Measurements from ENCODE around the gene PCBD2. TPM values are rescaled to one million over a fixed set of nuclear protein-coding genes. Genes with fewer than 3 reads are reported as not detected.
"Not testable (repeated sequence)": the region's sequence is repeated elsewhere in the genome, so short reads cannot be mapped to it uniquely, and the experiment has no call there.

The PCBD2 gene
- total and polyA plus RNA-seq, 2 experiments from 2014 or later: 8.7 to 16.0 TPM

DNA sequence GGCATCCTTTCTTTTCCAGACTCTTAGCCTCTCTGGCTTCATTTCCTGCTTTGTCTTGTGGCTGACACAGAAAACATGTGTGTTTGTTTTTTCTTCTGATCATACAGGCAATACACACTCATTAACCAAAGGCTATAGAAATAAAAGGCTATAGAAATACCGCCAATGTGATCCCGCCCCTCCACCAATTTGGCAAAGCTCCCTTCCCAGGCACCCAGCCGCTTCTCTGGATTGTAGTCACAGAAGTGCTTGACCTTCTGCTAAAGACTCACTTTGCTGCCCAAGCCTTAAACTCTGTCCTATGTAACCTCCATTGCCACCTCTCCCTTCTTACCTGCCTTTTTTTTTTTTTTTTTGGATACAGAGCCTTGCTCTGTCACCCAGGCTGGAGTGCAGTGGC is 25.5 kb upstream of the PCBD2 start:
- Histone ChIP-seq H2AFZ (no peak overlapping the region), H3K79me2 (replicated peaks; ENCODE audit: insufficient read depth) (peaks cover 27% of the 10 kb centered on the region), H3K9me2 (ENCODE audit: insufficient read depth) (no peaks in the 10 kb centered on the region), H3K4me1 (ENCODE audit: insufficient read depth) (peaks cover 4% of the 10 kb centered on the region; the same call in 1 of the 2 replicates), H3K4me2 (no peak overlapping the region), H3K27ac (ENCODE audit: low read depth) (no peak overlapping the region), H3K4me3 (no peak overlapping the region), H3F3A (replicated peaks; ENCODE audit: low read depth) (0 out of 2 replicates have a peak, but pooled peaks cover 6% of the 10 kb centered on the region), H3K27me3 (ENCODE audit: insufficient read depth) (no peaks in the 10 kb centered on the region), H3K36me3 (ENCODE audit: insufficient read depth) (no peaks in the 10 kb centered on the region), H4K20me1 (replicated peaks; ENCODE audit: insufficient read depth) (no peaks in the 10 kb centered on the region)
- H3K4me1 Mint-ChIP-seq: peaks cover 11% of the 10 kb centered on the region
- TF ChIP-seq EZH2phosphoT487 (IDR thresholded peaks at IDR 0.05; ENCODE audit: unreplicated experiment) (no peak), ETS1 (IDR thresholded peaks at IDR 0.05) (no peak)
- H3K36me3 Mint-ChIP-seq (ENCODE audit: low read depth): peaks cover 5% of the 10 kb centered on the region
- no peak overlapping the region for H3K4me3 Mint-ChIP-seq
- peak overlapping the region; percentile 56; the same call in 1 of the 2 replicates for H3K27ac Mint-ChIP-seq
- DNase-seq (ENCODE audit: low spot score) (no peak), ATAC-seq (no peak)
- peaks cover 5% of the 10 kb centered on the region; the same call in 2 of the 3 replicates for H3K9me3 Mint-ChIP-seq
- peaks cover 12% of the 10 kb centered on the region for H3K27me3 Mint-ChIP-seq (ENCODE audit: insufficient read depth, low read depth, poor library complexity)

- not testable (repeated sequence) for ATAC-seq; H3K27me3 ChIP-seq (ENCODE audit: insufficient read depth); H3K4me3 Mint-ChIP-seq; H3K4me1 ChIP-seq (ENCODE audit: insufficient read depth); H3K36me3 ChIP-seq (ENCODE audit: insufficient read depth); H4K20me1 ChIP-seq (replicated peaks; ENCODE audit: insufficient read depth); H3K4me2 ChIP-seq; H3K9me3 Mint-ChIP-seq; H3K36me3 Mint-ChIP-seq (ENCODE audit: low read depth); H3K4me1 Mint-ChIP-seq; H2AFZ ChIP-seq; H3F3A ChIP-seq (replicated peaks; ENCODE audit: low read depth); H3K9me2 ChIP-seq (ENCODE audit: insufficient read depth); H3K27ac ChIP-seq (ENCODE audit: low read depth); H3K4me3 ChIP-seq; H3K27me3 Mint-ChIP-seq (ENCODE audit: insufficient read depth, low read depth, poor library complexity); DNase-seq (ENCODE audit: low spot score); H3K27ac Mint-ChIP-seq
- peaks cover 31% of the 10 kb centered on the region for H3K79me2 ChIP-seq (replicated peaks; ENCODE audit: insufficient read depth)
Measured at GRCh38 chr5:134880937-134881336, 24.0 kb upstream of the PCBD2 start.

GRCh38 chr5:134881711-134882110 is 23.2 kb upstream of the PCBD2 start:
- DNase-seq (ENCODE audit: low spot score); H3F3A ChIP-seq (replicated peaks; ENCODE audit: low read depth); H4K20me1 ChIP-seq (replicated peaks; ENCODE audit: insufficient read depth); H3K9me2 ChIP-seq (ENCODE audit: insufficient read depth); H3K36me3 Mint-ChIP-seq (ENCODE audit: low read depth); H2AFZ ChIP-seq; H3K4me3 ChIP-seq; H3K27me3 Mint-ChIP-seq (ENCODE audit: insufficient read depth, low read depth, poor library complexity); H3K36me3 ChIP-seq (ENCODE audit: insufficient read depth); H3K4me2 ChIP-seq; H3K9me3 Mint-ChIP-seq; H3K27me3 ChIP-seq (ENCODE audit: insufficient read depth); ATAC-seq; H3K4me1 Mint-ChIP-seq; H3K27ac Mint-ChIP-seq; H3K4me3 Mint-ChIP-seq; H3K4me1 ChIP-seq (ENCODE audit: insufficient read depth); H3K27ac ChIP-seq (ENCODE audit: low read depth): not testable (repeated sequence)
- H3K79me2 ChIP-seq (replicated peaks; ENCODE audit: insufficient read depth): peaks cover 28% of the 10 kb centered on the region

GRCh38 chr5:134887593-134888159 is 17.3 kb upstream of the PCBD2 start:
- peak; percentile 87 for ATAC-seq
- no peak for TF ChIP-seq NANOG (IDR thresholded peaks at IDR 0.05; ENCODE audit: borderline replicate concordance)
- TF ChIP-seq POLR2AphosphoS5 (IDR thresholded peaks at IDR 0.05; ENCODE audit: low read depth): no peak
- TF ChIP-seq EZH2phosphoT487 (IDR thresholded peaks at IDR 0.05; ENCODE audit: unreplicated experiment): no peak

More at GRCh38 chr5:134887593-134888159, 17.3 kb upstream of the PCBD2 start:
- H3K36me3 Mint-ChIP-seq (ENCODE audit: low read depth): peaks cover 15% of the 10 kb centered on the region; the same call in 2 of the 3 replicates
- Histone ChIP-seq H3K79me2 (replicated peaks; ENCODE audit: insufficient read depth) (peaks cover 9% of the 10 kb centered on the region; the same call in 1 of the 2 replicates), H2AFZ (no peak overlapping the region), H3F3A (replicated peaks; ENCODE audit: low read depth) (no peaks in the 10 kb centered on the region), H3K9me2 (ENCODE audit: insufficient read depth) (no peaks in the 10 kb centered on the region), H3K27me3 (ENCODE audit: insufficient read depth) (no peaks in the 10 kb centered on the region), H3K4me1 (ENCODE audit: insufficient read depth) (no peaks in the 10 kb centered on the region), H3K27ac (ENCODE audit: low read depth) (no peak overlapping the region), H3K4me3 (no peak overlapping the region), H3K4me2 (no peak overlapping the region), H3K36me3 (ENCODE audit: insufficient read depth) (peaks cover 4% of the 10 kb centered on the region; the same call in 1 of the 2 replicates), H4K20me1 (replicated peaks; ENCODE audit: insufficient read depth) (0 out of 2 replicates have a peak, but pooled peaks cover 6% of the 10 kb centered on the region)
- H3K4me1 Mint-ChIP-seq: no peaks in the 10 kb centered on the region
- H3K27ac Mint-ChIP-seq: peak overlapping the region; percentile 73; the same call in 1 of the 2 replicates
- H3K9me3 Mint-ChIP-seq: peaks cover 4% of the 10 kb centered on the region; the same call in 2 of the 3 replicates
- H3K4me3 Mint-ChIP-seq: no peak overlapping the region
- peak; percentile 46 for DNase-seq (ENCODE audit: low spot score)
- H3K27me3 Mint-ChIP-seq (ENCODE audit: insufficient read depth, low read depth, poor library complexity): peaks cover 6% of the 10 kb centered on the region

Data from GM23338 (cell line).